IMR-90 (cell line): ENCODE measurements around the gene DZIP3. TPM values are rescaled to one million over a fixed set of nuclear protein-coding genes. Genes with fewer than 3 reads are reported as not detected.

Experiments
- ATAC-seq: fragments of 200-7000 bp; cut with Tn5 transposase; 2 replicates; pipeline ENCODE4 v1.9.1; 2020; ENCODE audit warnings: low read depth, mild to moderate bottlenecking, moderate library complexity
- BruUV-seq: library from RNA; stranded (reverse); fragments of 400-500 nt; replicated peaks from 2 replicates; lab custom pipeline; 2021; lab: Mats Ljungman, UMichigan
- CTCF ChIA-PET: fragments of 300-600 bp; formaldehyde crosslinking; extraction: SDS; loops from one replicate; lab custom pipeline; 2021; ENCODE audit warnings: antibody characterized with exemption; lab: Yijun Ruan, JAX
- POLR2A ChIA-PET: fragments of 300-600 bp; sonication (Branson Sonifier 250); formaldehyde crosslinking; loops from one replicate; lab custom pipeline; 2022; ENCODE audit warnings: antibody characterized with exemption; ENCODE audit not compliant: unreplicated experiment; lab: Charles Lee
- DNase-seq: peaks from one replicate; pipeline ENCODE4 v3.0.0; 2013
- H2AFZ ChIP-seq: replicated peaks from 2 replicates; pipeline ENCODE3; 2013; ENCODE audit warnings: low read length, mild to moderate bottlenecking; ENCODE audit not compliant: poor library complexity
- H2AK5ac ChIP-seq: 2 replicates; pipeline ENCODE4 v1.6.1; 2013; ENCODE audit warnings: low read depth, low read length, inconsistent platforms
- H2AK9ac ChIP-seq: replicated peaks from 2 replicates; pipeline ENCODE3; 2013; ENCODE audit warnings: mild to moderate bottlenecking, low read depth, low read length, moderate library complexity; ENCODE audit not compliant: poor library complexity
- H2BK120ac ChIP-seq: 2 replicates; pipeline ENCODE4 v1.6.1; 2013; ENCODE audit warnings: low read depth, low read length, inconsistent platforms
- H2BK15ac ChIP-seq: 3 replicates; pipeline ENCODE4 v1.6.1; 2013; ENCODE audit warnings: low read depth, low read length, inconsistent platforms
- H2BK20ac ChIP-seq: 2 replicates; pipeline ENCODE4 v1.6.1; 2013; ENCODE audit warnings: low read depth, mild to moderate bottlenecking, inconsistent platforms, low read length, moderate library complexity
- H2BK5ac ChIP-seq: 2 replicates; pipeline ENCODE4 v1.6.1; 2013; ENCODE audit warnings: mild to moderate bottlenecking, low read depth, low read length, inconsistent platforms; ENCODE audit not compliant: poor library complexity, severe bottlenecking
- H3K14ac ChIP-seq: replicated peaks from 2 replicates; pipeline ENCODE4 v1.6.1; 2013; ENCODE audit warnings: low read depth, low read length, inconsistent platforms
- H3K18ac ChIP-seq: 2 replicates; pipeline ENCODE4 v1.6.1; 2013; ENCODE audit warnings: low read depth, low read length, control low read depth
- H3K23ac ChIP-seq: 2 replicates; pipeline ENCODE4 v1.6.1; 2013; ENCODE audit warnings: low read depth, low read length, inconsistent platforms
- H3K27ac ChIP-seq: 2 replicates; pipeline ENCODE4 v1.5.1; 2013; ENCODE audit warnings: mild to moderate bottlenecking, control low read depth, low read length; ENCODE audit not compliant: insufficient read depth
- H3K27me3 ChIP-seq: 2 replicates; pipeline ENCODE4 v1.6.1; 2013; ENCODE audit warnings: low read length; ENCODE audit not compliant: control insufficient read depth, insufficient read depth
- H3K36me3 ChIP-seq: 2 replicates; pipeline ENCODE4 v1.6.1; 2013; ENCODE audit warnings: low read length, mixed read lengths; ENCODE audit not compliant: control insufficient read depth, insufficient read depth
- H3K4ac ChIP-seq: 2 replicates; pipeline ENCODE4 v1.6.1; 2013; ENCODE audit warnings: low read depth, low read length, inconsistent platforms
- H3K4me1 ChIP-seq: 2 replicates; pipeline ENCODE4 v1.6.1; 2013; ENCODE audit warnings: low read length, mixed read lengths; ENCODE audit not compliant: control insufficient read depth, insufficient read depth
- H3K4me2 ChIP-seq: 2 replicates; pipeline ENCODE4 v1.6.1; 2013; ENCODE audit warnings: low read depth, mild to moderate bottlenecking, control low read depth, low read length, moderate library complexity
- H3K4me3 ChIP-seq: 2 replicates; pipeline ENCODE4 v1.5.1; 2013; ENCODE audit warnings: low read depth, mild to moderate bottlenecking, control low read depth, low read length, moderate library complexity; ENCODE audit not compliant: insufficient read depth
- H3K56ac ChIP-seq: 2 replicates; pipeline ENCODE4 v1.6.1; 2013; ENCODE audit warnings: low read length, inconsistent platforms; ENCODE audit not compliant: insufficient read depth; ENCODE audit errors: extremely low read depth
- H3K79me1 ChIP-seq, 2 experiments: 2 replicates each; pipeline ENCODE4 v1.6.1; 2013; ENCODE audit warnings: low read length in 2 of 2, inconsistent platforms in 1 of 2, low read depth in 1 of 2
- H3K9ac ChIP-seq: 2 replicates; pipeline ENCODE4 v1.6.1; 2013; ENCODE audit warnings: low read depth, low read length, control low read depth
- H3K9me1 ChIP-seq: 2 replicates; pipeline ENCODE4 v1.6.1; 2013; ENCODE audit warnings: low read length, inconsistent platforms; ENCODE audit not compliant: insufficient read depth
- H3K9me3 ChIP-seq: 2 replicates; pipeline ENCODE4 v1.6.1; 2013; ENCODE audit warnings: low read length; ENCODE audit not compliant: control insufficient read depth, insufficient read depth
- H4K20me1 ChIP-seq: 2 replicates; pipeline ENCODE4 v1.6.1; 2013; ENCODE audit warnings: low read length, inconsistent platforms; ENCODE audit not compliant: insufficient read depth
- H4K5ac ChIP-seq: 2 replicates; pipeline ENCODE4 v1.6.1; 2013; ENCODE audit warnings: mild to moderate bottlenecking, low read depth, low read length, control low read depth
- H4K8ac ChIP-seq, 2 experiments: 2 replicates each; pipeline ENCODE4 v1.6.1; 2013; ENCODE audit warnings: low read depth in 2 of 2, low read length in 2 of 2, control low read depth in 1 of 2, inconsistent platforms in 1 of 2
- H4K91ac ChIP-seq: 2 replicates; pipeline ENCODE4 v1.6.1; 2013; ENCODE audit warnings: low read depth, low read length, inconsistent platforms; ENCODE audit not compliant: insufficient read depth
- MAFK ChIP-seq: IDR thresholded peaks from 2 replicates; pipeline ENCODE4 v1.6.1; 2012; ENCODE audit warnings: low read depth, low read length, improper control_type of control experiment
- POLR2A ChIP-seq: IDR thresholded peaks from 2 replicates; pipeline ENCODE4 v1.6.1; 2012; ENCODE audit warnings: mild to moderate bottlenecking, low read depth, low read length
- WGBS, 2 experiments: methylation state at CpG; one replicate each; pipeline versions ENCODE4 v1.1.5 to v1.1.7; 2013; ENCODE audit warnings: missing lambda C conversion rate in 2 of 2; ENCODE audit not compliant: insufficient read length in 1 of 2; ENCODE audit errors: extremely low coverage in 2 of 2; 5-methylcytosine and 5-hydroxymethylcytosine counted together
- dilution Hi-C: fragments of 300-500 bp; cut with HindIII; formaldehyde crosslinking; loops from one replicate; pipeline ENCODE4 v1.14.3; 2018; ENCODE audit warnings: low sequenced_read_pairs; ENCODE audit not compliant: unreplicated experiment
- in situ Hi-C: fragments of 300-500 bp; cut with MboI; formaldehyde crosslinking; loops from 3 replicates; pipeline ENCODE4 v1.14.3; 2019; ENCODE audit warnings: low sequenced_read_pairs, inconsistent platforms, mixed read lengths
- intact Hi-C: fragments of 100-400 bp; cut with micrococcal nuclease; formaldehyde crosslinking; loops from 2 replicates; pipeline ENCODE4 v1.10.0; 2022
- polyA plus RNA-seq, 3 experiments: library from polyadenylated mRNA; depleted of rRNA; stranded (reverse); fragments of >200 nt; gene quantifications; 2 replicates each; pipeline ENCODE4 v1.2.3, GENCODE V29; 2012; ENCODE audit warnings: low replicate concordance in 1 of 3
- total RNA-seq: library from RNA; depleted of rRNA; stranded (reverse); fragments of >200 nt; gene quantifications from 2 replicates; pipeline ENCODE4 v1.2.3, GENCODE V29; 2012

The DZIP3 gene
- total and polyA plus RNA-seq, 2 of the 4 experiments (the other 2 are of a cell fraction) = 7.0 to 9.9 TPM

DNA sequence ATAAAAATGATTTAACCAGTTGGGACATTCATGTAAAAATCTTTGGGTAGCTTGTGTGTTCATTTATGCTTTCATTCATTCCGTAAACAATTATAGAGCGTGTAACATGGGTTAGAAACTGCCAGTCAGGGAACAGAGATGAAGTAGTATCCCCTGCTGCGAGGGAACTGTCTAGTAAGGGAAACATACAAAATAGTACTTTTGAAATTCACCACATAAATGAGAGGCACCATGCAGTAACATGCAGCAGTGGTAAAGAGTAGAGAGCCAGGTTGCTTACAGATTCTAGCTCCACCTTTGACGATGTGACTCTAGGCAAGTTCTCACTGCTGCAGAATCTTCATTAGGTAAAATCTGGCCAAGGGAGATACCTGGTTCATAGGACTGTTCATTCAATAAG, 938 bp downstream of the DZIP3 start:
- no peaks in the 10 kb centered on the region for H3K4me1 ChIP-seq
- peak overlapping the region; percentile 85 for H3K4me2 ChIP-seq
- BruUV-seq = no TSS peak
- DNase-seq (no peak), ATAC-seq (no peak)
- H3K9me3 ChIP-seq = no peaks in the 10 kb centered on the region
- H4K91ac ChIP-seq = no peak overlapping the region
- H4K5ac ChIP-seq = no peak overlapping the region; the same call in 1 of the 2 replicates
- H3K9me1 ChIP-seq = no peaks in the 10 kb centered on the region
- H2AK9ac ChIP-seq = no peak overlapping the region
- no CpG with 5 or more reads among the region's 4 CpGs for WGBS, 2 experiments
- no peaks in the 10 kb centered on the region for H3K27me3 ChIP-seq
- dilution Hi-C loops = no loop called here
- POLR2A ChIA-PET = no interaction called here
- no peak overlapping the region for H3K18ac ChIP-seq
- H3K27ac ChIP-seq = no peak overlapping the region
- H3K23ac ChIP-seq = peak overlapping the region; percentile 19; the same call in 1 of the 2 replicates
- no peak overlapping the region for H2BK15ac ChIP-seq
- H2BK5ac ChIP-seq = peak overlapping the region; percentile 24
- H3K14ac ChIP-seq = peak overlapping the region; percentile 34; the same call in 1 of the 2 replicates
- peak overlapping the region; percentile 4 to 7; a peak in 2 of 4 replicates for H4K8ac ChIP-seq
- in situ Hi-C loops = no loop called here
- CTCF ChIA-PET = interaction anchor here (0.7 to 1.1 kb wide), 2 partner anchors 10 to 368 kb away, joined by 3 read pairs; no protein-coding TSS in a partner anchor
- no peak overlapping the region for H2BK20ac ChIP-seq
- intact Hi-C loops = no loop called here
- H2AFZ ChIP-seq = no peak overlapping the region
- H2BK120ac ChIP-seq = no peak overlapping the region
- TF ChIP-seq POLR2A (no peak), MAFK (peak; percentile 20; the same call in 1 of the 2 replicates)
- H3K9ac ChIP-seq = peak overlapping the region; percentile 97; the same call in 1 of the 2 replicates
- no peak overlapping the region for H2AK5ac ChIP-seq
- no peak overlapping the region for H3K4ac ChIP-seq
- no peaks in the 10 kb centered on the region for H4K20me1 ChIP-seq
- H3K56ac ChIP-seq = no peak overlapping the region
- H3K79me1 ChIP-seq = peaks cover 0 to 23% of the 10 kb centered on the region in 2 experiments; a peak in 2 of 4 replicates
- H3K36me3 ChIP-seq = no peaks in the 10 kb centered on the region
- H3K4me3 ChIP-seq = peak overlapping the region; percentile 70
